ENCODE data around the gene ZNF341.

Gene ZNF341

GRCh38 chr20:33703498-33704137, 28.2 kb upstream of the ZNF341 start:
- no peak for DNase-seq

- no peak for DNase-seq
Observed at GRCh38 chr20:33704197-33704924, 27.4 kb upstream of the ZNF341 start.

GRCh38 chr20:33707668-33708067, 24.1 kb upstream of the ZNF341 start:
- DNase-seq = no peak

GRCh38 chr20:33709398-33709797, 22.4 kb upstream of the ZNF341 start:
- DNase-seq = no peak

- no peak for DNase-seq
Observed at GRCh38 chr20:33709905-33710541, 21.8 kb upstream of the ZNF341 start.

GRCh38 chr20:33710681-33711445, 20.9 kb upstream of the ZNF341 start:
- DNase-seq = no peak

- no peak for DNase-seq
Observed at GRCh38 chr20:33711446-33711738, 20.4 kb upstream of the ZNF341 start.

GRCh38 chr20:33713865-33714367, 17.9 kb upstream of the ZNF341 start:
- DNase-seq = no peak

- no peak for DNase-seq
Observed at GRCh38 chr20:33716498-33716897, 15.3 kb upstream of the ZNF341 start.

GRCh38 chr20:33719277-33719988, 12.4 kb upstream of the ZNF341 start:
- no peak for DNase-seq

- peak; percentile 93 for DNase-seq
Observed at GRCh38 chr20:33719989-33720709, 11.6 kb upstream of the ZNF341 start, which contains the start of gene PXMP4. TSS of gene PXMP4 (minus strand) at chr20:33720310. CDS start at chr20:33720207, 103 bp downstream.

- no peak for DNase-seq
Observed at GRCh38 chr20:33721391-33722140, 10.2 kb upstream of the ZNF341 start.

- no peak for DNase-seq
Observed at GRCh38 chr20:33724439-33725094, 7.2 kb upstream of the ZNF341 start.

- no peak for DNase-seq
Observed at GRCh38 chr20:33725607-33726264, 6.1 kb upstream of the ZNF341 start.

- no peak for DNase-seq
Observed at GRCh38 chr20:33727115-33727479, 4.7 kb upstream of the ZNF341 start.

- DNase-seq = no peak
Observed at GRCh38 chr20:33727806-33728205, 4.0 kb upstream of the ZNF341 start.

GRCh38 chr20:33728463-33728862, 3.3 kb upstream of the ZNF341 start:
- DNase-seq = no peak

- no peak for DNase-seq
Observed at GRCh38 chr20:33729101-33729500, 2.7 kb upstream of the ZNF341 start.

GRCh38 chr20:33730946-33731692, 677 bp upstream of the ZNF341 start:
- DNase-seq = no peak

Measured in islet precursor cell (in vitro differentiated cells).